NCI-H1930 (cell line): ENCODE results near the gene FSIP1.

ENCODE experiments used
- DNase-seq, 2 experiments: peaks; one replicate each; lab custom pipeline; 2025; lab: John Stamatoyannopoulos, UW

Gene FSIP1

DNA sequence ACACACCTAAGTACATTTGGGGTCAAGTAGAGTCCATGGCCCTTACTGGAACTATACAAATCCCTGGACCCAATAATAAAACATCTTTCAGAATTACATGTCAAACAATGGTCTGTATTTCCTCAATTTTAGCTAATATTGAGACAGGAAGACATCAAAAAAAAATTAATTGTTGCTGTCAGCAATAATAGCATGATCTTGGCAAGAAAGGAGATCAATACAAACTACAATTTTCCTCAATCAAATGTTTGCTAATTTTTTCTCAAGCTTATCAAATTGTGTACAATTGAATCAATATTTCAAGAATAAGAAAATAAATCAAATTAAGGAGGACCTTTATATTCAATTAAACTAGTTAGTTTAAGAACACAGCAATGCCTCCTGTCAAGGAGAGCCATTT, 62.6 kb downstream of the FSIP1 start:
- DNase-seq, result no peak

DNA sequence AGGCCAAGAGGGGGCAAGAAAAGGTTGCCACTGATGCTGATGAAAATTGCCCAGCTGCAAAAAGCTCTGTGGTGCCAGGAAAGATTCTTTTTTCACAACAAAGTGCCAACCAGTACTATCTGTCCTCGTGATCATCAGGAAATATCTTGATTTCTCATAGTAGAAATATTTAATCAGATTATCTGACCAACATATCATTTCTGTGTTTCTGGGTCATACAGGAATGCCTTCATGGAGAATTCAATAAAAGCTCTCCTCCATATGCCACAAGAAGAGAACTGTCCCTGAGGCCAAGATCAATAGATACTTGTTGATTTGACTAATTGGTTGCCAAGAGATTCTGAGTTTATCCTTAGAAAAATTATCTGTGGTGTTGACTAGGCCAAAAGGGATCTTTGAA, 63.5 kb downstream of the FSIP1 start:
- no peak for DNase-seq

DNA sequence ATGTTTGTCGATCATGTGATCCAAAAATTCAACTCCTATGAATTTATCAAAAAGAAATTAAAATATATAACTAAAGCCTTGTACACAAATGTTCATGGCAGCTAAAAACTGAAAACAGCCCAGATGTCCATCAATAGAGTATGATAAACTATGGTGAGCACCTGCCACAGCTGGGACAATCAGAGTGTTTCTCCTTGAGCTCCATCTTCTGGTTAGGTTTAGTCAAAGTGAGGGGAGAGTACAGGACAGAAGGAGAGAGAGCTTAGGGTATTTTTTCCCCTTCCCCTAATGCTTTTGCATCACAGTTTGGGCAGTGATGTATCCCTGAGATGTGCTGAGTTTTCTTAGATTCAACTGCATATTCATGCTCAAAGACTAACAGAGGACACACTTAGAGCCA, 65.5 kb downstream of the FSIP1 start:
- no peak for DNase-seq

DNA sequence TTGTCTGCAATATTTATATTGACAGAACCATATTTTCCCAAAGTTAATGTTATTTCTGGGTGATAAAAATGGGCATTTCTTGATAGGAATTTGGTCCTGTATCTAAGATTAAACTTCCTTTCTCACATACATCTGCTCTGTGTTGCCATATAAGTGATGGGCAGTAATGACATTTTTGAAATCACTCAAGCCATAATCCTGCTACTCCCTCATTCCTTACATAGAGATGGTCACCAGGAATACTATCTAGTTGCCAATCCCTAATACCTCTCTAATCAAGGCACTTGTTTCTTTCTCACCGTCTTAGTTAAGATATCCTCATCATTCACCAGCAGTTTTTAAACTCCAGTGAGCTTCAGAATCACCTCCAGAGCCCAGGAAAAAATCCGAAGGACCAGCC, 68.4 kb downstream of the FSIP1 start:
- DNase-seq, result no peak

DNA sequence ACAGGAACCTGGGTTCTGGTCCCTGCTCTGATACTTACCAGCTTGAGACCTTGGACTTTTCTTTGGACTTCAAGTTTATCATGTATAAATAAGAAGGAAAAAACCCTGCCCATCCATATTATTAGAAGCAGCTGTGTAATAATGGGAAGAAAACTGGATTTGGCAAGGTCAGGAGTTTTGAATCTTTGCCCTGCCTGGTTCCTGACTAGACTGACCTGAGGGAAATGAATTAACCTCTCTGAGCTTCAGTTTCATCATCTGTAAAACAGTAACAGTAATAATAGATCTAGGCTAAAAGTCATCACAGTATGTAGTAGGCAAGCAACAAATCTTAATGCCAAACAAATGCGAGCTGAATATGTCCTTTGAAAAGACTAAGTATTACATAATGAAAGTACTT, 68.8 kb downstream of the FSIP1 start:
- no peak for DNase-seq

DNA sequence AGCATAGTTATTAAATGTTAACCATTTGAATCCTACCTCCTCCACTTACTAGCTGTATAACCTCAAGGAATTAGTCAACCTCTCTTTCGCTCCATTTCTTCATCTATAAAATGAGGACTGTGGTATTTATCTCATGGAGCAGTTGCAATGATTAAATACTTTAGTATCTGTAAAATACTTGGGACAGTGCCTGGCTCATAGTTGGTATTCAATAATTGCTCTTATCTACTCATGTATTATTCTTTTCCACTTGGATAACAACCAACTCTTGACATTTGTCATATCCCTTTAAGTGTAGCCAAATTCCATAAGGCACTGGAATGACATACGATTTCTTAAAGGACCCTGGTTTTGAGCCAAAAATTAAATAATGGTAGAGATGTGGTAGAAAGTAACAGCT, 72.0 kb downstream of the FSIP1 start:
- DNase-seq, result no peak

DNA sequence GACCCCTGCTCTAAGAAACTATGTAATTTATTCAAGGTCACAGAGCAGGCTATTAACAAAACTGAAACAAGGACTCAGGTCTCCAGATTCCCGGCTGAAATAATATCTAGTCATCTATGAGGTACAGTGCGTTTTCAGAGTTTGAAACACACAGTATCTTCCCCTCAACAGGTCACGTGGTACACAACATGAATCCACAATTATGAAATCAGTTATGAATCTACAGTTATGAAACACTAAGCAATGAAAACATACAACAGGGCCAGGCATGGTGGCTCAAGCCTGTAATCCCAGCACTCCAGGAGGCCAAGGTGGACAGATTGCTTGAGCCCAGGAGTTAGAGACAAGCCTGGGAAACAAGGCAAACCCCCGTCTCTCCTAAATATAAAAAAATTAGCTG, 72.7 kb downstream of the FSIP1 start:
- DNase-seq, result no peak

DNA sequence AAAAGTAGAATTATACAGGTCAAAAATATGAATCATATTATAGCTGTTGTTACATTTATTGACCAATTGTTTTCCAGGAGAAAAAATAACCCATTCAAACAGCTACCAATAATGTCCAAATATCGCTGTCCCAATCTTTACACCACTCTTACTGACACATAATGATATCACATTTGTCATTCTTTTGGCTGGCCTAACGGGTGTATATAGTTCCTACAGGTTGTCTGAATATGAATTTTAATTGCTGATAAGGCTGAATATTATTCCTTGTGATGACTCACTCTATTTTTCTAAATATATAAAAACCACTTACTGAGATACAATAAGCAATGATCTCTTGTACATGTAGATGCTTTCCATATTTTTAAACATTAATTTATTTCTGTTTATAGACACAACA, 76.4 kb downstream of the FSIP1 start:
- no peak for DNase-seq

DNA sequence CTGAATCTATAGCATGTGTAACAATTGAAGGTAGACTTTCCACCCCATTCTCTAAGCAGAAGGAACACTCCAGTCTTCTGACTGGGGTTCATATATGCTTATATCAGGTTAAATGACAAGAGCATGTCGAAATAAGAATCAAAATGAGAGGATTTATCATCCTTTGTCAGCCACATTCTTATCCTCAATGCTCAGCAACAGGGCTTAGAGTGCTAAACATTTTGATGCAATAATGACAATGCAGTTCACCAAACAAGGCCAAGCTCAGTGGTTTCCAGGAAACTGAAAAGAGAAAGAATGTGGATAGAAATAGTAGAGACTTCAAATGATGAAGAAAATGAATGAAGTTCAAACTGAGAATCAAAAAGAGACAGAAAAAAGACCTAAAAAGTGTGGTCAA, 78.0 kb downstream of the FSIP1 start:
- DNase-seq, result no peak

DNA sequence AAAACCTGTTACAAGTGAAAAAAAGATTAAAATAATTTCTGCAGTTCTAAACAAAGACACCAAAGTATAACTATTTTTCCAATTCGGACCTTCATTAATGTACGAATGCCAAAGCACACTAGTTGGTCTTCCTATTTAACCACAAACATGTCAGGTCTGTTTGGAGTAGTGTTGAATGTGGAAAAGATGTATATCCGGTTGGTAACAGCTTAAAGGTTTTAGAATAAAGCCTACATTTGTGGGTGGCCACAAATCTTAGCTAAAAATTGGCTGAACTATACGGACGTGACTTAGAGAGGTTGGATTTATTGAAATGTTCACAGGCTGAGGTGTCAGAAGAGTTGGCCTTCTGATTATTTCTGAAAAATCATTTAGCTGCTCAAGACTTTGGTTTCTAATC, 78.4 kb downstream of the FSIP1 start:
- DNase-seq, result no peak

DNA sequence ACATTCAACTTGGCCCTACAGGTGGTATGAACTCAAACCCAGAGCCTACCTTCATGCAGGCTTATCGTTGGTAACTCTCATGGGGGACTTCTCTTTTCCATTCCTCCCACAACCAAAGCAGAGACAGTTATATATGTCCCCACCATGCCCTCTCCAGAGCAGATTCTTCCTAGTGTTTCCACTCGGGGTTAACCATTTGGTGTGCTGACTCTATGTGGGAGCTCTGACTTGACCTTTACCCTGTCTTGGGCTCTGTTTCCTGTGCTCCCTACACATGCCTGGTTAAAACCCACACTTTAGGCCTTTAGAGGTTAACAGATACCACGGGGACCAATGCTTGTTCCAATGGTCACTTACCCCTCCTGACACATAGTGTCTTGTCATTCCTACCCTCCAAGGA, 80.7 kb downstream of the FSIP1 start:
- no peak for DNase-seq

DNA sequence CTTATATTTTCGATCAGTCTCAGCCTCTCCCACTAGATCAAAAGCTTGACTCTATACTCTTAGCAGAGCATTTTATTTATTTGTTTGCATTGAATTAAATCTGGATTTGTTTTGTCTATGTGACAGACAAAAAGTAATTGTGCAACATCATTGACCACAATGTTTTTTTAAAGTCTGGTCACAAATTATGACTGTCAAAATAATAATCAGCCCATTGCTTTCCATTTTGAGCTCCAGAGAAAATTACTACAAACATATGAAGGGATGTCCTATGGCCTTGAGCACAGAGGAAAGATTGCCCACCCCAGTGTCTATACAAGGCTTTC, 82.3 kb downstream of the FSIP1 start:
- DNase-seq, result no peak

DNA sequence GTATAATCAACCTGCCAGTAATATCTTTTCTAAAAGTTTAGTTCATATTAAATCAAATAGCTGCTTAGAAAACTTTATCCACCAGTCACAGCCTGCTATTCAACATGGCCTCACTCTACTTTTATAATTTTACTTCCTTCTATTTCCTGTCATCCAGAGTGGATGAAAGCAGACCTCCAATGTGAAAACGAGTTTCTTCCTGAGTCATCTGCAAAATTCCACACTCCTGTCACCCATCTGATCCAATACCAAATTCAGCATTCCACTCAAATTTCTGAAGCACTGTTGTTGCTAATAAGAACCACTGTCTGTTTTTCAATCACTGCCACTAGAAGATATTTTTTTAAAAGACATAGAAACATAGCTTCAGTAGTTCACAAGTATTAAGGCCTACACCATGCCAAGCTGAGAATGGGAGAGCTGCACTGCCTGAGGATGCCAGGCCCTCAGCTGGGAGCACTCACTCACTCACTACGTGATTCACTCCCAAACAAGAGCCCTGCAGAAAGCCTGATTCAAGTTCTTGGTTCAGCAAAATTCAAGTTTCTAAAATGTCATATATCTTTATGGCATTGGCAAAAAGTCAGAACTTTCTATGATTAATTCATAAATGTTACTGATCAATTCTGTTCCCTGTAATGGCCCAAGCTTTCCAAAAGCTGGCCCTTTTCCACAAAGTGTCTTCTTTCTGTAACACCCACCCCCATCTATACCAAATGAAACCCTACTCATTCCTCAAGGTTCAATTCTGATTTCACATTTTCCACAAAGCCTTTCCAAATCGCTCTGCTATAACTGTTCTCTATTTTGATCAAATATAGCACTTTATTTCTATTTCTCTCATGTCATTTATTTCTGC, 82.9 kb downstream of the FSIP1 start:
- DNase-seq, result no peak

DNA sequence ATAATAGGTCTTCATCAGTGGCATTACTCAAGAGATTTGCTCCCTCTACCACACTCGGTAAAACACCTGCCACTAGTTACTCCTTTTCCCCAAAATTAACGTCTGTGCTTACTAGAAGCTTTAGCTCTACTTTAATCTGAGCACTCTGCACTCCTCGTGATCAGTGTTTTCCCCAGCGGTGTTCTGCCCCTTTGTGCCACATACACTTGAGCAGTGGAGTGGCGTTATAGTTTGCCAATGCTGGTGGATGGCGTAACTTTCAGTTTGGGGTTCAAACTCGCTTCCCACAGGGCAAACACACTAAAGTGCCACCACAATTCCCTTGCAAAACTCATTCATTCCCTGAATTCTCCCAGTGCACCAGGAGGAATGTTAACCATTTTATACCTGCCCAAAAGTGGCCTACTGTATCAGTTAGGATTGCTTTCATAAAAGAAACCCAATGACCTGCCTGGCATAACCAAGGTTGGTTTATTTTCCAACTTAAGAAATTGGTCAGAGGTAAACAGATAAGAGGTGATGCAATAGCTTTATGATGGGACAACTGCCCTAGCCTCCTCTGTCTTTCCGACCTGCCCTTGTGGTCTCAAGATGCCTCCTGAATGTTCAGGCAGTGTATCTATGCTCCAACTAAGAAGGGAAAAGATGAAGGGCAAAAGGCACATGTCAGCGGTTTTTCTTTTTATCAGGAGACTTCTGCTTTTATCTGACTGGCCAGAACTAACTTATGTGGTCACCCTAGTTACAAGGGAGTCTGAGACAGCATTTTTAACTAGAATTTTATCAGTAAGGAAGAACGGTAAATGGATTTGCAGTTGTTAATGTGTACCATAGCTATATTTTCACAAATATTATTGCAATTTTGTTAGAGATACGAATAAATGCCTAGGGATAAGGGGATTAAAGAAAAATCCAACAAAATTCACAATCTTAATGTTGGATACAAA, 83.9 kb downstream of the FSIP1 start:
- DNase-seq, result no peak

DNA sequence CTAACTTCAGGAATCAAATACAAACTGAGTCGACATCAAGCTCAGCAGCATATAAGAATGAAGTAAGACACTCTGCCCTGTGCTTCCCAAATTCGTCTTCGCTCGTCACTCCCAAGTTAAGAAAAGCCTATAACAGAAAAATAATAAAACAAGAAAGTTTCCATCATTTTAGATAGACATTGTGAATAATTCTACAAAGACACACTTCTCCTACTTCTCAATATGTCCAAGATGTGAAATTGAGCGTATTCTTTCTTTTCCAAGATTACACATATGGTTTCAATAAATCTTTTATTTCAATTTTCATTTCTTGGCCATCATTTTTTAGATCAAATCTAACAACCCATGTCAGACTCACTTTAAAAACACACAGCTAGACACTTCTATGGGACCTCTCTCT, 85.1 kb downstream of the FSIP1 start:
- no peak for DNase-seq

DNA sequence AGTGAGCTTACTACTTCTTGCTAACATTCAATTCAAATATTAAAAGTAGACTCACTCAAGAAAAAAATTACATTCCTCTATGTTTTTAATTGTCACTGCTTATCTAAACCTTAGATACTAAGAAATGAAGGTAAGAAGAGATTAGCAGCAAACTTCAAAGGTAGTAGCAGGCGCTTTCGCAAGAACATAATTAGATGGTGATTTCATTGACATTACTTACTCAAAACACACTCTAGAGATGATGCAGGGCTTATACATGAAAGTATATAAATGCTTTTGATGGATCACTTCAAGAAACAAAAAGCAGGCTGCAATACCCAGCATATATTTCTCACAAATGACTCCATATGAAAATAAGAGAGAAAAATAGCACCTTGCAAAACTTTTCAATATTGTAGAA, 86.8 kb downstream of the FSIP1 start:
- DNase-seq, result no peak

DNA sequence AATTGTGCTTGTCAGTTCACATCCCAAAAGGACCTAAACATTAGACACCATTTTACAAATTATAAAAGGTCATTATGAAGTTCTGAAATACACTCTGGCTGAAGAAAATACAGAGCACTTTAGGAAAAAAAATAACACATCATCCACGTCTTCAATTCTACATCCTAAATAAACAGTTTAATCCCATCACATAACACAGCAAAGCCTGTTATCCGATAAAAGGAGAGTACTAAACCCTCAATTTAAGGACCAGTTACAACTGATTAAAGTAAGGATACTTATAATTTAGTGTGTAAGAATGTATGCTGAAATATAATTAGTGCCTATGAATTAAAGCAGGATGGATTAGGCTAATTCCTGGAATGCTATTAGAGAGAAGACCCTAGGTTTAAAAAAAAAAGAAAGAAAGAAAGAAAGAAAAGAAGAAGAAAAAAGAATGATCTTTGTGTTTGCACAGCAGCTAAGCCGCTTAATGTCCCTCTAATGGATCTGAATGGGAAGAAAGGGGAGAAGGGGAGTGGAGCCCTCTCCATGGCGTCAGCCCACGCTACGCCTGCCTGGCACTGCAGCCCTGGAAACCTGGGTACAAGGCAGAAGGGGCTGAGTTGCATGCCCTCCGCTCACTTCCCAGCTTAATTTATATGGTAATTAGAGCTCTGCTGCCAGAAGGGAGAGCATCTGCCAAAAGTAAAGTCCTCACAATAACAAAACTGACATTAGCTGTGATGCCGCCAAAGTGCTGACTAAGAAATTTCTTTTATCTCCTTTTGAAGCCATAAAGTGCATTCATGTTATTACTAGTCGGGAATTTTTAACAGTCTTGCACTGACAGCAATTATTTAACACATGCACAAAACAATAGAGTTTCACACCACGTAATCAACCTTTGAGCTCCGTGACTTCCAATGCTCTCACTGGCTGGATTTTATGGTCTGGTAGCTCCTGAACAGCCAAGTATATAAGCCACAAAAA, 90.0 kb downstream of the FSIP1 start:
- no peak for DNase-seq

DNA sequence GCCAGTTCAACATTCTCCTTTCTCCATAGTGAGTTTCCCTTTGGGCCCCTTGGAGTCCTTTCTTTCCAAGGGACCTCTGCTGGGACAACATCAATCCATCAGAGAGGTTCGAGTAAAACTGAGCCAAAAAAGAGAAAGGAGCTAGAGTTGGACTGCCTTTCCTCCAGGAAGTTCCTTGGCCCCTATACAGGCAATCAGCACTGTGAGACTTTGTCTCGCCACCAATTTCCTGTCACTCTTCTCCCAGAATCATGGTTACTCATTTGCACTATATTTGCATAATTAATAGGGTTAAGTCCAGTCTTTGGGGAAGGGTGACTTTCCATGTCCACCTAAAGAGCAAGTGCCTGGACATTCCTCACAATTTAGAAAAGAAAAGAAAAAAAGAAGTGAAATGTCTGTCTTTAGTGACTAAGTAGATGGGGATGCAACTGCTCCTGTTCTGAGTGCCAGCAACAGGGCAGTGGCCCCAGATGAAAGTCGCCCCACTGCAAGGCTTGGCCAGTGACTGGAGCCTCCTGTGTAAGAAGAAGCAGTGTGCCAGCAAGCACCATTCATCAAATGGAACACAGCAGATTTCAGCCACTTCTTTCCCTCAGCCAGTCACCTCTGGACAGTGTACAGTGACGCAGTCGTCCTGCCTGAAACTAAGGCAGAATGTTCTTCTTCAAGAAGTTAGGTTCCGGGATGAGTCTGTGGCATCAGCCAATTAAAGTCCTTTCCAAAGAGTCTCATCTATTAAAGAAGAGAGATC, 91.6 kb downstream of the FSIP1 start:
- DNase-seq, result no peak

DNA sequence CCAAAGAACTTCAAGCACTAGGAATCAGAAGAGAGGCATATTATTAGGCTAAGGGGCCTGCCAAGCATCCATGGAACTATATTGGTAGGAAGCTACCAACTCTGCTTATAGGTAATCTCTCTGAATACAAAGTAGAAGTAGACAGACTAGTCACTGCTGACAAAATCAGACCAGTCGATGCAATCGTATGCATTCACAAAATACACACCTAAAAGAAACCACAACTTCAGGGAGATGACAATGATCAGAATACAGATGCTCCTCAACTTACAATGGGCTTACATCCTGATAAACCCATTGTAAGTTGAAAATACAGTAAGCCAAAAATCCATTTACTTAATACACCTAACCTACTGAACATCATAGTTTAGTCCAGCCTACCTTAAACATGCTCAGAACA, 94.7 kb downstream of the FSIP1 start:
- DNase-seq, result no peak

DNA sequence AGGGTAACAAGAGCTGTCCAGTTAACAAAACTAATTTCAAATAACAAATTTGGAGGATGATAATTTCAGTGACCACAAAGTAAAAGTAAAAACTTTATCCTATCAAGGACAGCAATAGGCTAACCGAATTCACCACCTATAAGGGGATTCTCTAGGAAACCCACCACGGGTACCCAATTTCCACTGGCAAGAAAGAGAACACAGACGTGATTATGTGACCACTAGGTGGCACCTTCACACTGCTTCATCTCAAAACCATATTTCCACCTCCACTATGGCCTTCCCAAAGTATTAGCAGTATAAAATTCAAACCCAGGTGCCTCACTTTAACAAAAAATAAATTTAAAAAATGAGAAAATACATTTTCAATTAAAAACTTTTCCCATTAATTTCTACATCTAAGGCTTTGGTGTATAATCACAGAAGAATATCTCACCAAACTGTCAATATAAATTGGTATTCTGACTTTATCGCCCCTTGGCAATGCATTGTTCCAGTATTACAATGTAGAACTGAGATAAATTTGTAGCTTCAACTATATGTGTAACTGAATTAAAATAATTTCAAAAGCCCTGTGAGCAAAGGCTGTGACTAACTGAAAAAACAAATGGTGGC, 96.5 kb downstream of the FSIP1 start:
- DNase-seq, result peak; percentile 12 to 17

DNA sequence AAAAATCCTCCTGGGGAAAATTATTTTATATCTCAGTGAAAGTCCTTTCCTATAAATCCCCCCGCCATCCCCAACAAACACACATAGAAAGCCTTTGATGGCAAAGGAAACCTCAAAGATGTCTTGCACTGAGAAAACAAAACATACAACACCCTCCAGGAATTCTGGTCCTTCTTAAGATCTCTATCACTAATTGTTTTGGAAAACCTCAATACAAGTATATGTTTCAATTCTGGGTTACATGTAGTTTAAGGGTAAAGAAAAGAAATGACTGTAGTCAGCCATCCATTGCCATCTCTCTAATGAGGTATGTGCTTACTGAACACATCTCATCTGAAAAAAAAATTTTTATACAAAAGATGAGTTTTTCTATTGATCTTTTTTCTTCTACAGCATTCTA, 97.3 kb downstream of the FSIP1 start:
- DNase-seq, result no peak
